SHP77 (cell line): ENCODE results near the gene MLH3.
"Not testable (repeated sequence)": the region's sequence is repeated elsewhere in the genome, so short reads cannot be mapped to it uniquely, and the experiment has no call there.

Experiments
- DNase-seq, 2 experiments: peaks; one replicate each; lab custom pipeline; 2025; lab: John Stamatoyannopoulos, UW

Gene MLH3

GRCh38 chr14:75050852-75051555 is at the start of gene MLH3:
TSS of gene MLH3 (minus strand) at chr14:75051467. CDS start at chr14:75049655, 1,812 bp downstream.
- peak; percentile 83 to 85 for DNase-seq

DNA sequence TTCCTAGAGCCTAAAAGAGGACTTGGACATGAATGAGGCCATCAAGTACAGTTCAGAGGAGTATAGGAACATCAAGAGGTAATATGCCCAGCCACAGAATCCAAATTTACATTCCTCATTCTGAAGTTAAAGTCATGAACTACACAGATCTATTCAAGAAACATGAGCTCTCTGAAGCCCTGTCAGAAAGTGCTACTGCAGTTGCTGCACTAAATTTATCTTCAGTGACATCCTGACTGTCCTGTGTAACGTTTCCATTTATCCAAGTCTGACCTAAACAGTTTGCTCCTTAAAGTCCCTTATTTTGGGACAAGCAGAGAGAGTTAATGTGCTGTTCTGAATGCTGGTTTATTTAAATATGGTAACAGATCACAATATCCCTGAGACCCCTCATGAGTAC is 47.4 kb upstream of the MLH3 start:
- no peak for DNase-seq

GRCh38 chr14:75098212-75098611 is 46.9 kb upstream of the MLH3 start:
- DNase-seq, result no peak

DNA sequence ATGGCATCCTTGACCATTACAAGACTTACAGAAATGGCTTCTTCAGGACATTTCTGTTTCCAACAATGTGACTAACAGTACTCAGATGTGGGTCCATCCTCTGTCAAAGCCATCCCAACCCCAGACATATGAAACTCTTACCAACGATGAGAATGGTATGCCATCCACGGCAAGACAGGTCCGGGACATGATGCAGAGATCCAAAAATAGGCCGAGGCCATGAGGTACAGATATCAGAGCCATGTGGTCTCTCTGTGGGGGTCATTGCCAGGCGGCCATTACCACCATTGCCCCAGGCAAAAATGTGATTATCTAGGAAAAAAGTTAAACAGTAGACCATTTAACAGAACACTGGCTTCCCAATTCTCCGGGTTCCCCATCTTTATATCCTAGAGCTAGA is 45.7 kb upstream of the MLH3 start:
- no peak for DNase-seq

DNA sequence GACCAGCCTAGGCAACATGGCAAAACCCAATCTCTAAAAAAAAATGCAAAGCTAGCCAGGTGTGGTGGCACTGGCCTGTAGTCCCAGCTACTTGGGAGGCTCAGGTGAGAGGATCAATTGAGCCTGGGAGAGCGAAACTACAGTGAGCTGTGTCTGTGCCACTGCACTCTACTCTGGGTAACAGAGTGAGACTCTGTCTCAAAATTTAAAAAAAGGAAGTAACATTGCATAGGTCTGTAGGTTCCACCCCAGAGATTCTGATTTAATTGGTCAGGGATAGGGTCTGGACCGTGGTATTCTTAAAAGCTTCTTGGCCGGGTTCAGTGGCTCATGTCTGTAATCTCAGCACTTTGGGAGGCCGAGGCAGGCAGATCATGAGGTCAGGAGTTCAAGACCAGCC is 44.4 kb upstream of the MLH3 start:
- no peak for DNase-seq

GRCh38 chr14:75094896-75095295 is 43.6 kb upstream of the MLH3 start:
- DNase-seq, result no peak

GRCh38 chr14:75092698-75093097 is 41.4 kb upstream of the MLH3 start:
- DNase-seq, result no peak

DNA sequence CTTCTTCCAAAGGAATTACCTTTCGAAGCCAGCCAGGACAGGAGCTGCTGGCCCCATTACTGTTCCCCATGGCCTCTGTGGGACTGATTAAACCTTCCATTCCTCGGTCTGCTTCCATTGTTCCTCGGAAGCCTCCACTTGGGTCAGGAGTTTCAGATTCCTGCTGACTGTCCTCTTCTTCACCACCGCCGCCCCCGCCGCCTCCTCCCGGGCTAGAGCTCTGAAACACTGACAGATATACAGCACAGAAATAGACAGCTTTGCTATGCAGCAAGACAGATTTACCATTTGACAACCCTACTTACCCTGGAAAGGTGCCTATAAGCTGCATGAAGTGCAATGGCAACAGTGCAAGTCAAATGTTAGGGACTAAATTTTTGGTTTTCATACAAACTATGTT is 40.0 kb upstream of the MLH3 start:
- DNase-seq, result no peak

- DNase-seq, result no peak
Measured at GRCh38 chr14:75090353-75090752, 39.1 kb upstream of the MLH3 start.

DNA sequence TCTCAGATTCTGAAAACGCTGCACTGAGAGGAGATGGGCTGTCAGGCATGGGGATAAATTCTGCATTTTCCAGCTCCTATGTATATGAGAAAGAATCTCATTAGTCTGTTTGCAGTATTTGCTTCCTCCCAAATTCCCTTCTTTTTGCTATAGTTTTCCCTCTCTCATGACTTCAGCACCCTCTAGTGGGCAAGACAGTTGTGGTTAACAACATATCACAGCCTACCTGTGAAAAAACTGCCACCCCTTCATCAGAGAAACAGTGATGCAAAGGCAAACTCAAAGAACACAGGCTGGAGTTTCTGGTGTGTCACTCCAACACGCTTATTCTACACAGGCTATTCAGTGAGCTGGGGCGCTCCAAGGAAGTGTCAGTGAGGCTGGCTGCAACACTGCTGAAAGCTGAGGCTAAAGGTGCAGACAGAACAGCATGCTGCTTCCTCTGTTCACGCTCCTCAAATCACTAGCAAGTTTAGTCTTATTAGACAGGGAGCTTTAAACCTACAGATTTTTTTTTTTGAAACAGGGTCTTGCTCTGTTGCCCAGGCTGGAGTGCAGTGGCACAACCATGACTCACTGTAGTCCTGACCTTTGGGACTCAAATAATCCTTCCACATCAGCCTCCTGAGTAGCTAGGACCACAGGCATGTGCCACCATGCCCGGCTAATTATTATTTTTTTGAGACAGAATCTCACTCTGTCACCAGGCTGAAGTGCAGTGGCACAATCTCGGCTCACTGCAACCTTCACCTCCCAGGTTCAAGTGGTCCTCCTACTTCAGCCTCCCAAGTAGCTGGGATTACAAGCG is 37.5 kb upstream of the MLH3 start:
- DNase-seq, result peak; percentile 31 to 50

GRCh38 chr14:75088153-75088552 is 36.9 kb upstream of the MLH3 start:
- DNase-seq, result no peak

GRCh38 chr14:75084513-75084912 is 33.2 kb upstream of the MLH3 start:
- DNase-seq, result no peak

GRCh38 chr14:75083271-75083670 is 32.0 kb upstream of the MLH3 start:
- DNase-seq, result no peak

DNA sequence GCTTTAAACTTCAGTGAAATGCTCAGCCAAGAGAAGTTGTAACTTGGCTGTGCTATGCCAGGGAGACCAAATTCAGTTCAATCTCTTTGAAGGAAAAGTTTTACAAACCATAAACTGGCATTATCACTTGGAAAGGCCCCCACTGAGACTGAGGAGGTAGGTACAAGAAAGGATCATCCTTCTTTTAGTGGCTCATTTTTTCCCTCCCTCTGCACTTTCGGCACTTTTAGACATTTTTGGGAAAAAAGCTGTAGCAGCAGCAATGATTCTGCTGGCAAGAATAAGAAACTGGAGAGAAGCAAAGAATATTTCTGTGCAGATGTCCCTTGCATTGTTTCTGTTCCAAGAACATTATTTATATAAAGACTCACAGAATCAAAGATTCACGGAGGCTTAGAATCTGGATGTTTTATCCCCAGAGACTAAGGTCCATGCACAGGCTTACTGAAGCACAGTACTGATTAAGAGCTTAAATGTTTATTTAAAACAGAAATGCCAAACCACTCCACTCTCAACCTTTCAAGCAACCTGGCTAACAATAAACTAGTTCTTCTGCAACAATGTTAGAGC is 30.5 kb upstream of the MLH3 start:
- no peak for DNase-seq

DNA sequence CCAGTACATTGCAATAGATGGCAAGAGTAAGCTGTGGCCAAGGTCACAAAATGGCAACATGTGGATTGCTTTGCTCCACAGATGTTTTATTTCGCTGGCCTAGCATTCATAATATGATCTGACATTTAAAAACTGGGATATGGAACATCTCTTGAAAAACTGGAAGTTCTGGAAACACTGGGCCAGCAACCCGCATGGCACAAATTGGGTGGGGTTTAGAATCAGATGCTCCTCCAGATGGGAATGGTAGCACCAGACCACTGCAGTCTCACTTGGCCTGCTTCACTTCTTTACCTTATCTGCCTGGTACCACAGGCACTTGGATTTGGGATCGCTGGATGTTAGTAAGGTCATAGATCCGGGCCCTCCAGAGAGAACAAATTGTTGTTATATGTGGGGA is 28.3 kb upstream of the MLH3 start:
- DNase-seq, result no peak

DNA sequence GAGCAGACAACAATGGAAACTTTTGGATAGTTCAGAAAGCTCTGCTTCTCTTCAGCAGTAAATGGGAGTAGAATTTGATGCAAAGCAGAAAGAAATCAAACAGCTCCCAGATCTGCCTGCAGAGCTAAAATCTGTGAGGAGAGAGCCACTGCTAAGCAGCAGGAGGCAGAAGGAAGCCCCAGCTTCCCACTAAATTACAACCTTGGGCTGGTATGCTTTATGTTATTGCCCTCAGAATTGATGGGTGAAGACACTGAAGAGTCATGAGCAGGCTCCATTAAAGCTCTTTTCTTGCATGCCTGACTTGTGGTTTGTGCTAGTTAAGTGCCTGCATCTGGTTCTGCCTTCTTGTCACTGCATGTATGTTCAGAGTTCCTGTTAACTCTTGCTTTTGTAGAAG is 26.5 kb upstream of the MLH3 start:
- DNase-seq, result no peak

DNA sequence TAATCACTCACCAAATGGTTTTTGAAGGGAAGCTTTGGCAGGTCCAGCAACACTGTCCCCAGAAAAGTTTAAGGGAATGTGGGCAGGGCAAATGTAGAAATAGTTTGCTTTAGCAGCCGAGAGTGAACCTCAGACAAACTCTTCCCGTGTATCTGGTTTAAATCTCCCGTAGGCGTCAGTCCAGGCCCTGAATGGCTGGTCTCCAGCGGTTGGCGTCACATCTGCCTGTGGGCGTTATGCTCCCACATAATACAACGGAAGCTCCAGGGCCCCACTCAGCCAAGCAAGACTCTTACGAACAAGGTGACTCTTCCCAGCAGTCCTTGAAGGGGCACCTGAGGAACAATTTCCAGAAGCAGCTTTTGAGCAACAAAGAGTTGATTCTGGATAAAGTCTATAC is 19.1 kb upstream of the MLH3 start:
- no peak for DNase-seq

DNA sequence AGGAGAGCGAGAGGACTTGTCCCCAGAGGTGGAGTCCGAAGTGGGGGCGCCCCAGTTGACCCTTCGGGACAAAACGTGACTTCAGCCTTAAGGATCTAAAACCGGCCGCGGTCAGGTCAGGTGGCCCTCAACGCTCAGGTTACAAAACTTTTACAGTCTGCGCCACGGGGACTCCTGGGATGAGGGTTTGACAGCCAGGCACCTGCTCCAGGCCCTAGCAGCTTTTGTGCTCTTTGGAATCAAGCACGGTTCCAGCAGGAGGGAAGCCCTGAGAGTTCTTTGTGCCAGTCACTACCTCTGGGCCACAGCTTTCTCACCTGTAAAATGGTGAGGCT is 18.5 kb upstream of the MLH3 start:
- no peak for DNase-seq

DNA sequence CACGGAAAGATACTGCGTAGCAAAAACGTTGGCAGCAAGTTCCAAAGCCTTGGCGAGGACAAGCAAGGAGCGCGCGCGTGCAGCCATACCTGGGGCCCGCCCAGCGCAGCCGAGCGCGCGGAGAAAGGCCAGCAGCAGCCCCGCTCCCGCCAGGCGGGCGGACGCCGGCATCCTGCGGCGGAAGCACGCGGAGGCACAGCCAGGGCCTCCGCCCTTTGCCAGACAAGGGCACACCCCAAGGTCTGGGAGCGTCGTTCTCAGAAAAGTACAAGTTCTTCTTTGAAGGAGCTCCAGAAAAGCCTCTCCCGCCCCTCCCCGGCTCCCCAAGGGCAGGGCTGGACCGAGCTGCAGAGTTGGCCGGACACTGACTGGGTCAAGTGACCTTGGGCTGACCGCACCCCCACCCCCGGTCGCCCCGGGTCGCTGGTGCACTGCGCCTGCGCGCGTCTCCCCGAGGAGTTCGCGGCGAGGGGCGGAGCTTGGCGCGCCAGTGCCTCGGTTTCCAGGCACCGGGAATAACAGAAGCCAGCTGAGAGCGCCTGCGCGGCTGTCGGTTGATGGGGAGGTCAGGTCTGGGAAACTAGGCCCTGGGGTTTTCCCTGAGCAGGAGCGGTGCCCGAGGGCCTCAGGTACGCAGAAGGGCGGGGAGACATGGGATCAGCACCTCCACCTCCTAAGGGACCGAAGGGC is 18.0 kb upstream of the MLH3 start, which contains the start of gene ZC2HC1C:
TSS of gene ZC2HC1C (plus strand) at position 521 of the 690 bp plus-strand sequence. CDS start 933 bp downstream, outside the sequence.
- peak; percentile 95 for DNase-seq

- DNase-seq, result no peak
Measured at GRCh38 chr14:75068294-75069120, 17.2 kb upstream of the MLH3 start.

DNA sequence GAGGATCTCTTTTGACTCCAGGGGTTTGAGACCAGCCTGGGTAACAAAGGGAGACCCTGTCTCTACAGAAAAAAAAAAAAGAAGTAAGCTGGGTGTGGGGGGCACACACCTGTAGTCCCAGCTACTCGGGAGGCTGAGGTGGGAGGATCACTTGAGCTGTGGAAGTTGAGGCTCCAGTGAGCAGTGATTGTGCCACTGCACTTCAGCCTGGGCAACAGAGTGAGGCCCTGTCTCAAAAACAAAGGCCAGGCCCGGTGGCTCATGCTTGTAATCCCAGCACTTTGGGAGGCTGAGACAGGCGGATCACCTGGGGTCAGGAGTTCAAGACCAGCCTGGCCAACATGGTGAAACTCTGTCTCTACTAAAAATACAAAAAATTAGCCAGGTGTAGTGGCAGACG is 16.5 kb upstream of the MLH3 start:
- not testable (repeated sequence) for DNase-seq

GRCh38 chr14:75067212-75067611 is 15.9 kb upstream of the MLH3 start:
- DNase-seq, result no peak
